HG02938 (cell line): ENCODE data around the gene MACROD2.

Source experiments
- ATAC-seq: cut with Tn5 transposase; IDR thresholded peaks from one replicate; pipeline ENCODE4 v1.9.1; 2021; ENCODE audit warnings: mild to moderate bottlenecking, moderate library complexity; ENCODE audit not compliant: unreplicated experiment

The MACROD2 gene

DNA sequence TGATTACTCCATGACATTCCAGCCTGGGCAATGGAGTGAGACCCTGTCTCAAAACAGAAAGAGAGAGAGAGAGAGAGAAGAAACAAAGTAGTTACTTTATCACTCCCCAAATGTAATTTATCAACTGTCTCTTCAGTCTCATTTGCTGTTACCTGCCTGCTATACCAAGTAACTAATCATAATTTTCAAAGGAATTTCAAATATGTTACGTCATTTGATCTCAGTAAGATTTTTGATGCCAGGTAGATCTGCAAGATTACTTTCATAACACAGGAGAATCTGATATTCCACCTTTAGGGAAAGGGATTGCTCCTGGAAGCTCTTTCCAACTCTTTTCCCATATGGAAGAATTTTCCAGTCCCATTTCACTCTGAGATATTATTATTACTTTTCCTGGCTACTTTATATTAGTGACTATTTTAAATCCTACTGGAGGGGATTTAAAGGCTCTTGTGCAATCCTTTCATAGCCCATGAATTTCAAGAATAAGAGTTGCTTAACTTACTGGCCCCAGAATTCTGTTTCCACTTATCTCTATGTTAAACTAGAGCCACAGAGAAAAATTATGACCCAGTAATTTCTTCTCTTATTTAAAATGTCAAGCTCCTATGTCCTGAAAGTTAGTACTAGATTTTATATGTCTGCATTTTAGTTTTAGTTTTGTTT, 732.3 kb downstream of the MACROD2 start:
- no peak for ATAC-seq

DNA sequence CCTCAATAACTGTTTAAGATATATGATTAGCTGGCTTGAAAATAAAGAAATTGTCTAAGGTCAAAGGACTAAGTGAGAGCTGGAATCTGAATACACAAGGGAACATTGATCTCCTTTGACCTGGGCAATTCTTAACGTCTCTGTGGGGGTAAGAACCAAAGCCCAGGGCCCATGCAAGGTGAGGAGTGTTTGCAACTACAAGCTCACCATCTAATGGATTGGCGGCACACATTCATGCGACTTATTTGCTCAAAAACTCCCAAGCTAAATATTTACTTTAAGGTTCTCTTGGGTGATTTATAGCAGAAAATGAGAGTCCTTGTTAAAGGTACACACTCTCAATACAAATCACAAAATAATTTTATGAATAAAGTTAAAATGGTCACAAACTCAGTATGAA, 734.1 kb downstream of the MACROD2 start:
- ATAC-seq = no peak

DNA sequence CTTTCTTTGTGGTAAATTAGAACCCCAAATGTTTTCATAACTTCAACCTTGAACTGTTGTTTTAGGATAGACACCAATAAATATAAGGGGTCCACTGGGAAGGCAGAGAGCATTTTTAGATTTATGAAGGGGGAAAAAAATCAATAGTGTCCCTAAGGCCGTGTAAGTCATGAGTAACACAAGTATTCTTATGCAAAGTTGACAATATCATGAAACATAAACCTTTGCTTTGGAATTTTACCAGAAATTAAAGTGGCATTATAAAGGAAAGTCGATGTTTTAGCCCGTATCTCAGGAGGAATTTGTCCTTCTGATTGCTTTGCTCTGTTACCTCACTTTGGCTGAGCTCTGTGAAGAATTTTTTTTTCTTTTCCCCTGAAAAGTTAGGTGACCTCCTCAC, 737.0 kb downstream of the MACROD2 start:
- no peak for ATAC-seq

DNA sequence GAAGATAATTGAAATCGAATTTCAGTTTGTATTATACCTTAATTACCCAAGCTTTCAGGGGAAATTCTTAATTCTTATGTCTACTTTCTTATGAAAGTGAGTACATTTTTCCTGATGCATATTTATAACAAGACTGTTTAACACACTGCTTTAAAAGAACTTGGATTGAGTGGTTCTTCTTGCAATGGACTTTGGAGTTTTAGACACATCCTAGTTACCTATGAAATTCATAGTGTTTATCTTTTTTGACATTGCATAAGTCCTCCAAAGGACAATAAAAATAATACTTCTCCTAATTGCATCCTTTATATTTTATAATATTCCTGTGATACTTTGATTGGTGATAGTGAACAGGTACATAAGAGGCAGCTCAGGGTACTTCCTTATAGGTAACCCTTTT, 737.7 kb downstream of the MACROD2 start:
- no peak for ATAC-seq

DNA sequence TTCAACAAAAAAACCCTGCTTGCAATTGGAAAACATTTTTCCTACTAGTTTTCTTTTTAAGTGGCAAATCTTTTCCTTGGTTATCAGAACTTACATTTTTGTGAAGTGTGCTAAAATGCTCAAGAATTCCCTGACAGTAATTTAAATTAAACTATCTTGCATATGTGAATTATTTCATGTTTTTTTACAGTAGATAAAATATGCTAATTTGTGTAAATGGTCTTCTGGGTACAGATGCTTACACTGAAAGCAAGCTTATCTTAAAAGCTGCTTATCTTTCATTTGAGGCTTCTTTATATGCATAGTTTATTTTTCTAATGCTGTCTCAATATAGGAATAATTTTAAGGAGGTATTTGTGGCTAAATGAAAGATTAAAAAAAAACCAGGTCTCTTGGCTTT, 745.1 kb downstream of the MACROD2 start:
- no peak for ATAC-seq

DNA sequence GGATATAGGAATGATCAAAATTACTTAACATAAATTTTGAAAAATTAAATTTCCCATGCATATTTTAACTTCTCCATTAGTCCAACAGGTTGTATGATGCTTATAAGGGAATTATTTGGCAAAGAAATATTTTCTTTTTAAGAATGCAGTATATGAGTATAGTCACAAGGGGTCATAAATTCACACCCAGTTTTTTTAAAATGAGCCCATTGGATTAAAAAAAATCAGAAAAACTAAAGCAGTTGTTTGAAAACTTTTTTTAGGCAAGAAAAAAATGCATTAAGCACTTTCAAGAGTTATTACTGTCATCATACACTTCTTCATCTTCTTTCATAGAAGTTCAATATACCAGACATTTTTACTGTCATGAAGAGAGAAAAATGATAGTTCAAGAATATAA, 746.3 kb downstream of the MACROD2 start:
- ATAC-seq = no peak

DNA sequence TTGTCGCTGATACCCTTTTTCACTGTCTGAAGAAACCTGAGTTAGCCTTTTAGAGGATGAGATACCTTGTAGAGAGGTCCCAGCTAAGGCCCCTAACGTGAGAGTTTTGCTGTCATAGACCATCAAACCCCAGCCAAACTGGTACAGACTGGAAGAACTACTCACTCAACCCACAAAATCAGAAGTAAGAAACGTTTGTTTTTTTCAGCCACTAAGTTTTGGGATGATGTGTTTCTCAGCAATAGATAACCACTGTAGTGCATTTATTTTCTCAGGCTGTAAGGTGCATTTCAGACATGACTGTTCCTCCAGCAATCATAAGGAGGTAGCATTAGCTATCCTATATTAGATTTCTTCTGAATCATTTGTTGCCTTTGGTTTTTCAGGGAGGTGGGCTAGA, 749.4 kb downstream of the MACROD2 start:
- ATAC-seq = peak; percentile 86

DNA sequence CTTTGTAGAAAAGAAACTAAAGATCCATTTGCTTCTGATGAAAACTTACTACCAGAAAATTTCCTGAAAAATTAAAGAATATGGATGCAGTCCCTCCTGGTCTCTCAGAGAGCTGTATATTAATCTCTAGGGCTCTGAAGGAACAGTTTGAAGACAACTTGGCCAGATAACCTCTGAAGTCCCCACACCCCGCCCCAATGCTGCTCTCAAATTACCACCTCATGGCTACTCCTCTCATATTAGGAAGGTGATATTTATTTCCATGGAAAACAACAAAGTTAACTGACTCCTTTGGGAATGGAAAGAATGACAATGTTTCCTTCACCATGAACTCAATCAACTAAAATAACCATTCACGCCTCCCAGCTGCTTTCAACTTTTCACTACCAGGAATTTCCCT, 750.5 kb downstream of the MACROD2 start:
- no peak for ATAC-seq

DNA sequence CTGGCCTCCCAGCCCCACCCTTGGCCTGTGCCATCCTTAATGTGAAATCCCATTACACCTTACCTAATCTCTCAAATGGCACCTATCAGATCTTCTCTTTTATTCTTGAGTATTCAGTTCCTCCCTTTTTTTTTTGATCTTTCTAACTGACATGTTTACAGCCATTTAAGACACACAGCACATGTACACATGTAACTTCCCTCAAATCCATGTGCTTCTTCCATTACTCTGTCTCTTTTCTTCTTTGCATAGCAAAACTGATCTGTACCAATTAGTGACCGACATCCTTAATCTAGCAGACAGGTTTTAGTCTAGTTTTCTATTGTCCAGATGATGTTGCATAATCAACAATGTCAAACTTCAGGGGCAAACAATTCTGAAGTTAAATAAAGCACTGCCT, 755.9 kb downstream of the MACROD2 start:
- no peak for ATAC-seq

DNA sequence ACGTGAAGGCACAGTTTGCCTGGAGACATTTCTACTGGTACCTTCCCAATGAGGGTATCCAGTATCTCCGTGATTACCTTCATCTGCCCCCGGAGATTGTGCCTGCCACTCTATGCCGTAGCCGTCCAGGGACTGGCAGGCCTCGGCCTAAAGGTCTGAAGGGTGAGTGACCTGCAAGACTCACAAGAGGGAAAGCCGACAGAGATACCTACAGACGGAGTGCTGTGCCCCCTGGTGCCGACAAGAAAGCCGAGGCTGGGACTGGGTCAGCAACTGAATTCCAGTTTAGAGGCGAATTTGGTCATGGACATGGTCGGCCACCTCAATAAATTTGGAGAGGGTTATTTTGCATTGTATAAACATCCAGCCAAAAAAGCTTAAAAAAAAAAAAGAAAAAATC, 762.4 kb downstream of the MACROD2 start:
- ATAC-seq = no peak

DNA sequence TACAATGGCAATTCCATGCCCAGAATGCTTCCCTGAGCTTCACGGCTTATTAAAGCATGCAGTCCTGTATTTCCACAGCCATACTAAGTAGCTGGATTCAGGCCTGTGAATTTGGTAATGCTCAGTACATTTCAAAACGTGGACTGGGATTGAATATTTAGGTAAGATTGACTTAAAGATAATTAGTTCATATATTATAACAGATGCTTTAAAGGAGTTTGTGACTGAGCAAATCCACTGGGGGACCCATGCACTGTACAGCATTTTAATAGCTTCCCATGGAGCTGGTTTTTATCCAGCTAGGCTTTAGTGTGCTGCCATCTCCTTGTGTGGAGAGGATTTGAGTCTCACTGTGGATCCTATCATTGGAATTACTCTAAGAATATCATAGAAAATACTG, 763.0 kb downstream of the MACROD2 start:
- ATAC-seq = no peak

DNA sequence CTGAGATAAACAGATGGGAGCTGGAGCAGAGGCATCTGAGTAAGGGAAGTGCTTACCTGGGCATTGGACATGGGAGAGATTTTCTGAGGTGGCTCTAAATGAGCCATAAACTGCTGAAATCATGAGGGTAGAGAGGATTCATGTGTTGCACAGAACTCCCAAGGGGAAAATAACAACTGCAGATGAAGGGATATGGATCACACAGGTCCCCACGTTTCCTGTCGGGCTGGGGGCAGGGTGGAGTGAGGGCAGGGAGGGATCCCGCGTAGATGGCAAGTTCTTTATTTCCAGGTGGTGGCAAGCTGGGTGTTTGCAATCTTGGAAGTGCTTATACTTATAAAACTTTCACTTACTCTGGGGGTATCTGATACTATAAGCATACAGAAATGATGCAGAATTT, 764.7 kb downstream of the MACROD2 start:
- ATAC-seq = no peak

DNA sequence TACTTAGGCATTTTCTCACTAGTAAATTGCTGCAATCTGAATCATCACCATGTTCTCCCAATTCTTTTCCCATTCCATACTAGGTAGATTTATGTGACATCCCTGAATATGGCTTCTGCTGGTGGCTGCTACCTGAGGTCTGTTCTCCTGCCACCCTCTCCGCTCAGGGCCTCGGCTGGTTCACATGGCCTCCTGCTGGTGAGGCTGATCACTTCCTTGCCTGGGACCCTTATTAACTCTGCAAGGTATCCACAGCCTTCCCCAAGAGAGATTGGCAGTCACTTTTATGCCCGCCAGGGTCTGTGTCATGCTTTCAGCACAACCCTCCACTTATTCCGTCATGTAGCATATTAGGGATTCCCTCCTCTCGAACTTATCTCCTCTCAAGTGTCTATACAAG, 766.6 kb downstream of the MACROD2 start:
- ATAC-seq = no peak

DNA sequence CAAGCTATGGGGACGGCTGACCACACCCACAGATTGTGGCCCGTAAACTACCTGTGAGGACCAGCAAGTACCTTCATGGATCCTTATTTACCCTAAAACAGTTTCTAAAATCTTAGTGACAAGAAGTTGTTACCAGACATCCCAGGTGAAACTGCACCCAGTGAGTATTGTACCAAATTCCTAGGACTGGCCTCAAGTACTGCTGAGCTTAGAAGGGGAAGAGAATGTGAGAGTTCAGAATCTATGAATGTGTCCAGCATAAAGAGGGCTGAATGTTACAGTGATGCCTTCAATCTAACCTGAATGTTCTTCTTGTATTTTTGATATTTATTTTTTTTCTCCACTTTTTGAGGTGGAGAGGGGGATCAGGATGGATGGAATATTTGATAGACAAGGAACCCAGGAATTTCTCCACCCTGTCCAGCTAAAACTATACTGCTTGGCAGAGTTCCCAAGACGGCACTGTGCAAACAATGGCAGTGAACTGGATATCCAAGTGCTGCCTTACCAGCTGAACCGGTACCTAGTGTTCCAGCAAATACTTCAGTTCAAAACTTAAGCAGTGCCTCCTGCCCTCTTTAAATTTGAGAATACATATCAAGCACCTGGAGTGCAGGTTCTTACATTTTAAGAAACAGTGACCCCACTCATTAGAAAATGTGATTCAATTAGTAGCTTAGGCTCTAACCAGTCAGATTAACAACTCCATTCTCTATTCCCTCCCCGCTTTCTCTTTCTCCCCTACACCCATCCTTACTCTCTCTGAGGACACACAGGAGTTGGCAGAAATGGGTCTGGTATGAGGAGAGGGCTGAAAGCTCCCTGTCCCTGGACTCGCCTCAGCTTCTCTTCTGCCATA, 769.4 kb downstream of the MACROD2 start:
- ATAC-seq = no peak

DNA sequence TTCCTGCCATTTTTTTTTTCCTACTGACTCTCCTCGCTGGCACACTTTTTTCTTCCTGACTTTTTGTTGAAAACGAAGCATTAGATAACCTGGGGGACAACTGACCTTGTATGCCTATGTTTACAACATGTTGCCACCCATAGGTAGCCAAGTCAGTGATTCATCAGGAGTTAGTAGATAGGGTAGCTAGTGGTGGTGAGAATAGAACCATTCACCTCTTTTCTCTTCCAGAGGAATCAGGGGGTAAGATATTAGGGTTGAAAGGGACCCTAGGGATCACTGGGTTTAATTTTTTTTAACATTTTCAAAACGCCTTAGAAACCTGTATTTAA, 770.0 kb downstream of the MACROD2 start:
- no peak for ATAC-seq

DNA sequence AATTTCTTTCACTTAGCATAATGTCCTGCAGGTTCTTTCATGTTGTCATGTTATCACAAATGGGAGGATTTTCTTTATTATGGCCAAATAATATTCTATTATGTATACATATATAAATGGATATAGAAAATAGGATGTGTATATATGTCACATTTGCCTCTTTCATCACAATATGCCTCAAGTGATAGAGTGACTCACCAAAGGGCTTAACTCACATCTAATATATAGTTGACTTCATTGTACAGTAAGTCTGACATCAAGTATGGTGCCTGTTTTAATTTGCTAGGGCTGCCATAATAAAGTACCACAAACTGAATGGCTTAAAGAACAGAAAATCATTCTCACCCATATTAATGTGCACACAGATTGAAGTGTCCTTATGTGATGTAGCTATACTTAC, 778.2 kb downstream of the MACROD2 start:
- no peak for ATAC-seq

DNA sequence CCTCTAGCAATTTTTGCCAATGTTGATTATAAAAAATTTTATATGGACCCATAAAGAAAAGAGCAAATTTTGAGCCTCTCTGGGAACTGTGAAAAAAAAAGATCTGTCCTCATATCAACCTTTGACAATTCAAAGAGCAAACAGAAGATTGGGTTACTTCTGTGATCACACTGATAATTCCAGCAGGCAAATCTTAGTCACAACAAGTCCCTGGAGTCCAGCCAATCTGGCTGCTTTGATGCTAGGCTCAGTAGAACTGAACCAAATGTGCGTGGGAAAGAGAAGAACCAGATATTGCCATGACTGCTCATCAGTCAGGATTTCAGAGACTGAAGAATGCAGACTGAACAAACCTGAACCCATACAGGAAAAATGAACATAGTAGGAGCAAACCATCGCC, 780.5 kb downstream of the MACROD2 start:
- ATAC-seq = no peak

DNA sequence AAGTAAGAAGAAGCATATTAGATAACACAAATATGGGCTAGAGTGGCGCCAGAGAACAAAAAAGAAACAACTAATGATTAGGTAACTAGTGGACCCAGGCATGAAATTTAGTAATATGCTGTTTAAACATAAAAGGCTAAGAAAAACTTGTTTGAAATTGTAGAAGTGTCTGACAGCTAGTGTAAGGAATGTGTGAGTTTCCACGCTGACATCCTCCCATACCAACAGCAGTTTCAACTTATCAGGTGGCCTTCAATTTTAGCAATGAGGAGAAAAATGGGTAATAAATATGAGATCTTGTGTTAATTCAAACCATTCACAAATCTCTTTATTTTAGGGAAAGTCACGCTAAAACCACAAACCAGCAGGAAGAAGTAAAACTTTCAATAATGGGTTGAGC, 782.3 kb downstream of the MACROD2 start:
- no peak for ATAC-seq

DNA sequence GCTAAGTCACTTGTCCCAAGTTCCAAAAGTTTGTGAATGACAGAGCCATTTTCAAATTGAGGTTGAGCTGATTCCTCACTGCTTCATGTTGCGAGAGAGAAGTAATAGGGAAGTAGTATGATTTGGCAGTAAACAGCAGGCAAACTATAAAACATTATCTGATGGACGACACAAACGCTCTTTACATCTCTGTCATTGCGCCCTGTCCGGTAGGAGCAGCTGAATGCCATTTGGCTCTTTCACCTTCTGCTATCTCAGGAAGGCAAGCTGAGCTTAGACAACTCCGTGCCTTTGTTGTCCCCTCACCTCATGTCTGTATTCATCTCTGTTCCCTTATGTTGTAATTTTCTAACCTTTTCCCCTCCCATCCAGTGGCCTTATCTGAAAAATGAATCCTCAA, 782.8 kb downstream of the MACROD2 start:
- no peak for ATAC-seq

DNA sequence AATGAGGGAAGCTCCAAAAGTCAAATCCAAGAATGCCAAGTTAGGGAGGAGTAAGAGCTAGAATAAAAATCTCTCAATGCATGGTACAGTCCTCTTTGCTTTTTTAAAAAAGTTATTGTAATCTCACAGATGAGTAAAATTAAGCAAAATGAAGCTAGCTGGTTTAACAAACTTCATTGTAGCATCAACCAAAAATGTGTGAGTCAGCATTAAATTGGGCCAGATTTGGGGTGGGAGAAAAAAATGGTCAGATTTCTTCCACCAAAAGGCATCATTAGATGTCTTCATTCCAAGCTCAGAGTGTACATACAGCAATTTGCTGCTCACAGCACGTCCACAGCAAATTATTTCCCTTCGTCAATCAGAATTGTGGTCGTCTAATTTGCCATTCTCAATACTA, 783.6 kb downstream of the MACROD2 start:
- no peak for ATAC-seq

DNA sequence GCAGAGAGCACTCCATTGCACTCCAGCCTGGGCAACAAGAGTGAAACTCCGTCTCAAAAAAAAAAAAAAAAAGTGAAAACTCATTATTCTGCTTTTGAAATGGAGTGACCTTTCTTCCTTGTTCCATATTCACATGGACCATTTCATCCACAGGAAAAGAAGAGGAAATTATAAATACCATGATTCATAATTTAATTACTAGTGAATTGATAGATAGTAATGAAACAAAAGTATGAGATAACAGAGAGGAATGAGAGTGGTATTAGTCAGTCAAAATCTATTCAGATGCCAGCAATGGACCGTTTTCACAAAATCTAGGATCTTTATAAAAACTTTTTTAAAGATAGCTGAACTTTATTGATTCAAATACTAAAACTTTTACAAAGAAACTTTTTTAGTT, 785.2 kb downstream of the MACROD2 start:
- no peak for ATAC-seq

DNA sequence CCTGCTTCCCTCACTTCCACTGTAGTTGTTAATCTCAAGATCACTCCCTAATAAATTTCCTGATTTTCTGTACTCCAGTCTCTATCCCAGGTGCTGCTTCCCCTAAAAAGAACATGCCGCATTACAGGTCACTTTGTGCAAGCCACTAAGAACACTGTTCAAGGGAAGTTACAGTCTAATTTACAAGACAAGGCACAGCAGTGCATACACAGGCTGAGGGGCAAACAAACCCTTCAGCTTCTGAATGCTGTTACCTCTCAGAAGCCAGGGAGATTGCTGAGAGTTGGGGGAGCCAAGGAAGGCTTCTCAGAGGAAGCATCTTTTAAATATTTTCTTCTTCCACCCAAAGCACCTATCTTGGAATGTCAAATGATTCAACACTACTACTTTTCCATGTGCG, 787.4 kb downstream of the MACROD2 start:
- no peak for ATAC-seq

DNA sequence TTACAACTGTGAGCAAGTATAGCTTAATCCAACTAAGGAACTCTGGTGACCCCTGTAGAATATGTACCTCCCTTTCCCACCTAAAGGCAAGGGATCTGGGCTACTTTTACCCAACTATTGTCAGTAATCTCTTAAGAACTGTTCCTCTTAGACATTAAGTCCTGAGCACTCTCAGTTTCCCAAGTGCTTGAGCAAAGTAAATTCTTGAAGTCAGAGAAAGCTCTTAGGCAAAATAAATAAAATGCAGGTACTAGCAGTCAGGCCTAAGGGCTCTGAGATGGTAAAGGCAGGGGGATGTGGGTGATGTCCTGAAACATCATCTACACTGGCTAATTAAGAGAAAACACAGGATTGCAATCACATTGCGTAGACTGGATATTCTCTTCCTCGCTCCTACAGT, 788.5 kb downstream of the MACROD2 start:
- ATAC-seq = no peak
